Posterior cingulate gyrus (tissue), 11 donors: Measurements from ENCODE around the gene ANKH.
"Not testable (repeated sequence)": the region's sequence is repeated elsewhere in the genome, so short reads cannot be mapped to it uniquely, and the experiment has no call there.

ENCODE experiments used
- DNase-seq, 10 donors: peaks; one replicate each; pipeline versions ENCODE4 v3.0.0 to v3.0.0-alpha.2; 2020 to 2021; ENCODE audit warnings: mixed read lengths in 3 of 10
- intact Hi-C: fragments of 100-400 bp; cut with DNase I; formaldehyde crosslinking; loops from one replicate; pipeline ENCODE4 v1.15.1; 2023

ANKH gene

GRCh38 chr5:14809369-14810155, 62.0 kb downstream of the ANKH start:
- peak in 5 of 10 donors; percentile 23 to 90 (median 41) for DNase-seq
- intact Hi-C loops = loop anchor here (5.0 kb wide), 1 partner anchor 63 kb away; the partner anchor contains the start of gene ANKH

GRCh38 chr5:14807471-14807870, 64.1 kb downstream of the ANKH start:
- DNase-seq = no peak
- intact Hi-C loops = no loop called here

GRCh38 chr5:14806456-14806855, 65.1 kb downstream of the ANKH start:
- no peak for DNase-seq
- intact Hi-C loops = no loop called here

DNA sequence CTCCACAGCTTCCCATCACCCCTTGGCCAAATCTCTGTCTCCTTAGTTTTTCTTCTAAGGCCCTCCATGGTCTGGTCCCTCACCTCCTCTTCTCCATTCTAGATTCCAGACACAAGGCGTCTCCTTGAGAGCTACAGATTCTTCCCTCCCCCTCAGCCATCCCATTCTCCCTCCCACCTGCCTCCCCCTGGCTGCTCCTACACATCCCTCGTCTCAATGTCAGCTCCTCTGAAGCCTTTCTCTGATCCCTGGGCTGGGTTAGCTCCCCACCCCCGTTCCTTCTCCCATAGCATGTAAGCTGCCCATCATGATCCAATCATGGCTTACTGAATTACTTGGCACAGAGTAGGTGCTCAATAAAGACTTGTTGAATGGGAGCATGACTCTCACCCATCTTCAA, 69.0 kb downstream of the ANKH start:
- intact Hi-C loops = no loop called here
- DNase-seq = no peak

DNA sequence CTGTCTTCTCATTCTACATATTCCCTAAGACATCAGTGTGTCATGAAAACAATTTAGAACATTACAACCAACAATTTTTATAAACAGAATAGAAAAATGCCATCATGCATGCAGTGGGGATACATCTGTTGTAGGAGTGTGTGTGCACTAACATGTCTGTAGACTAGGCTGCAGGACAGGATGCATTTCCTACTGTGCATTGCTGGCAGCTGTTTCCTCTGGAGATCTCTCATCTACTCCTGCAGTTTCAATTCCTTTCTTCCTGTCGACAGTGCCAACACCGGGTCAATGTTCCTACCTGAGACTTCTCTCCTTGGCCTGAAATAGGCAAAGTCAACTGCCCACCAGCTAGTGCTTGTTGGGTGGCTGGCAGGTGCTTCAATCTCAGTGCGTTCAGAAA, 69.8 kb downstream of the ANKH start:
- no peak for DNase-seq
- intact Hi-C loops = no loop called here

DNA sequence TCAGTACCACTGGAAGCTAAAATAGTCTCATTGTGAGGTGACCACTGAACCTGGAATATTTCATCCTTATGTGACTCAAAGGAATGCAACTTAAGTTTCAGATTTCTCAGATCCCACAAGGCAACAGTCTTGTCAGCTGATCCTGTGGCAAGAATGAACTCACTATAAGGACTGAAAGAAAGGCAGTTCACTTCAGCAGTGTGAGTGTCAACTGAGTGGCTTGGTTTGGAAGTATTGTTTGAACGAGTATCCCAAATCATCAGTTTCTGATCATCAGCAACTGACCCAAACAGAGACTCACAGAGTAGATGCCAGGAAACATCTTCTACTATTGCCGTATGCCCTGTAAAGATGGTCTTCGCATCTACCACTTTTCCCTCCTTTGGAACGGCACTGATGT, 74.2 kb downstream of the ANKH start:
- intact Hi-C loops, DNase-seq: not testable (repeated sequence)

GRCh38 chr5:14794583-14795230, 76.9 kb downstream of the ANKH start:
- intact Hi-C loops = no loop called here
- DNase-seq = peak in 3 of 10 donors; percentile 30 to 91 (median 51)

DNA sequence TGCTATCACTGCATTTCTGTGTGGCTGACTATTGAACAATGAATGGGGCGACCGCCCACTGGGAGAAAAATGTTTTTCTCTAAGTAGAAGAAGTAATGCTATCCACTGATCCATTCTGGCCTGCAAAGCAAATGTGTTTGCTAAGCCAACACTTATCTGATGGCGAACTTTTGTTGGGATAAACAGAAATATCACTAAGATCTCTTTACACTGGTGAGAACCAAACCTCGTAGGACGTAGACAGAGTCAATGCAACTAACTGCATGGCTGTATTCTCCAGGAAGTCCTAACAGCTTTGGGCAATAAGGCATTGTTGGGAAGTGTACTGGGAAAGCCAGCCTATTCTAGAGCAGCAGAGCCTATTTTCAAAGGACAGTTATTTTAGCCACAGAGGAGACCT, 77.7 kb downstream of the ANKH start:
- DNase-seq = no peak

DNA sequence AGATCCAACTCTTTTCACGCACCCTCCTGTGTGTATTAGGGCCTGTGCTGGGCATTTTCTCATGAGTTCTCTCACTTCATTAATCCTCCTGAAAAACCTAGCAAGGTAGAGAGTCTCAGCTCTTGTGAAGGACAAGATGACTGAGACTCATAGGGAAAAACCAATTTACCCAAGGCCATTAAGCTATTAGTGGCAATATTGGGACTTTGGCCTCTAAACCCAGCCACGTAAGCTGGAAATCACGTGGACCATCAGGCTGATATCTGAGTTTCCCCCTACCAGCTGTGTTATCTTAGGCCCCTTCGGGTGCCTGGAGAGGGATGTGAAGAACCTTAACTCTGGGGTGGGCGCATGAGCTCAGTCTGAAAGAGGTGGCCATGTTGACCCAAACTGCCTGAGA, 80.7 kb downstream of the ANKH start:
- no peak for DNase-seq
- intact Hi-C loops = no loop called here

More for the DNA sequence above, 77.7 kb downstream of the ANKH start:
- intact Hi-C loops = no loop called here

DNA sequence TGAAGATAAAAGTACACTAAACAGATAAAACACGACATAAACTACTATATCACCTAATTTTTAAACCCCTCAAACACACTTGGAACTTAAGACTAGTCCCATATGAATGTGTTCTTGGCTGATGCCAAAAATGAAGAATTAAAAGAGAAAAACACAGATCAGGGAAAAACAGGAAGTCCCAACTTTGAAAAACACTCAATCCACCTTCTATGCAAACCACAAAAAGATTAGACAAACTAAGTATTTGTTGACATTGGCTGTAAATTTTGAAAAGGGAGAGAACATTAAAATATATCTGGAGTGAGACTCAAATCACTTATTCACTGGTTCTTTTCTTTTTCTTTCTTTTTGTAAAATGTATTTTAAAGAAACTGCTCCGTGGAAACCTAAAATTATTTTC, 81.4 kb downstream of the ANKH start:
- no peak for DNase-seq
- intact Hi-C loops = no loop called here

- no peak for DNase-seq
- intact Hi-C loops = no loop called here
Measured at GRCh38 chr5:14787801-14788579, 83.6 kb downstream of the ANKH start.

DNA sequence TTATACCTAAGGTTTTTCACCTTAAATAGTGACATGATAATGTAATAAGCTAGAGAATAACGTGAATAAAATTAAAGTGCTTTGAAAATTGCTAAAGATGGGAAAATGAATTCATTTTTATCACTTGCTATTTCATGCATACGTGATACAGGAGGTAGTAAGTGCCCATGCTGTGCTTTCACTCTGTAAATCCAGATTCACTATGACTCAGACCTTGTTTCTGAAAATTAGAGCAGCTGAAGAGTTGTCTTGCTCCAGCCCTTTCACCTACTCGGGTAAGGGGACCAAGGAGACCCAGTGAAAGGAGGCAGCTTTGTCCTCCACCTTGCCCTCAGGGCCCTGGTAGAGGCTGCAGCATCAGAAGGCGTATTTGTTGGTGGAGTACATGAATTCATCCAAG, 87.9 kb downstream of the ANKH start:
- intact Hi-C loops = no loop called here
- DNase-seq = no peak

DNA sequence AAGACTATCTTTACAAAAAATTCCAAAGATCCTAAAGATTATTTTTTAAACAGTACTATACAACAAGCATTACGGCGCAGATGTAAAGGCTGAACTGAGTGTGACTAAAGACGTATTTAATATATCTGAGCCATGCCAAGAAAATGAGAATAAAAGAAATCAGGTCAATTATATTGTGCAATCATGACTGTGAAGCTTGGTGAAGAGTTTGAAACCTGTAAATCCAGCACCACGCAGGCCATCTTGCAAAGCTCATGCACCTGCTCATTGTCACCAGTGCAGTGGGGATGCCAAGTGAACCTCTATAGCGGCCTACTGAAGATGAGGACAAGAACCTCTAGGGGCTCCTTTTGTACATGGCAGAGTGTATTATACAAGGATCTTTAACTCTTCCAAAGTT, 89.0 kb downstream of the ANKH start:
- no peak for DNase-seq
- intact Hi-C loops = no loop called here

DNA sequence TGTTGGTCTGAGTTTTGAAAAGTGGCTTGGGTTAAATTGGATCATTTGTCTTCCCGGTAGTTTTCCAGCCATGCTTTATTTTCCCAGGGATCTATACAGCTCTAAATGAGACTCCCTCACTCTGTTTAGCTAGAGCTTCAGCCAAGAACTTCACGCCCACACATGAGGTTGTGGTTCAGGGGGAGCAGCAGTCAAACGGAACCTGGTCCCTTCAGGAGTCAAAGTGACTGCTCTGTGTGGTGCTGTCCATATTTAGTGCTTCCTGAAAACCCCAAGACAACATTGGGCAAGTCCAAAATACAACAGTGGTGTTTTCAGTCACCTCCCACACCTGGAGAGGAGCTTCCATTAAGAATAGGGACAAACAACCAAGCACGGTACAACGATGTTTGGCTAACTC, 90.5 kb downstream of the ANKH start:
- peak in 2 of 10 donors; percentile 6 to 61 for DNase-seq
- intact Hi-C loops = no loop called here

- peak in 1 of 10 donors; percentile 81 for DNase-seq
- intact Hi-C loops = no loop called here
Measured at GRCh38 chr5:14779975-14780374, 91.6 kb downstream of the ANKH start.

DNA sequence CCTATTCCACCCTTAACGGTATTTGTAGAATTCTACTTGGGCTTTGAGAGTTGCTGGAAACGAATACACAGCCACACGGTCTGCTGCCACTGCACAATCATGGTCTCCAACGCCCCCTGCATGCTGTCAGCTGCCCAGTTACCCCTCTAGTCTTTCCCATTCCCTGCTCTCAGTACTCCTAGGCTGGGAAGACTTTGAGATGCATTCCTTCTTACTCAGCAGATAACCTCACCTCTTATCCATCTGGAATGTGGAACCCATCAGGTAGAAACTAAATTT, 92.8 kb downstream of the ANKH start:
- peak in 2 of 10 donors; percentile 30 to 84 for DNase-seq
- intact Hi-C loops = no loop called here

DNA sequence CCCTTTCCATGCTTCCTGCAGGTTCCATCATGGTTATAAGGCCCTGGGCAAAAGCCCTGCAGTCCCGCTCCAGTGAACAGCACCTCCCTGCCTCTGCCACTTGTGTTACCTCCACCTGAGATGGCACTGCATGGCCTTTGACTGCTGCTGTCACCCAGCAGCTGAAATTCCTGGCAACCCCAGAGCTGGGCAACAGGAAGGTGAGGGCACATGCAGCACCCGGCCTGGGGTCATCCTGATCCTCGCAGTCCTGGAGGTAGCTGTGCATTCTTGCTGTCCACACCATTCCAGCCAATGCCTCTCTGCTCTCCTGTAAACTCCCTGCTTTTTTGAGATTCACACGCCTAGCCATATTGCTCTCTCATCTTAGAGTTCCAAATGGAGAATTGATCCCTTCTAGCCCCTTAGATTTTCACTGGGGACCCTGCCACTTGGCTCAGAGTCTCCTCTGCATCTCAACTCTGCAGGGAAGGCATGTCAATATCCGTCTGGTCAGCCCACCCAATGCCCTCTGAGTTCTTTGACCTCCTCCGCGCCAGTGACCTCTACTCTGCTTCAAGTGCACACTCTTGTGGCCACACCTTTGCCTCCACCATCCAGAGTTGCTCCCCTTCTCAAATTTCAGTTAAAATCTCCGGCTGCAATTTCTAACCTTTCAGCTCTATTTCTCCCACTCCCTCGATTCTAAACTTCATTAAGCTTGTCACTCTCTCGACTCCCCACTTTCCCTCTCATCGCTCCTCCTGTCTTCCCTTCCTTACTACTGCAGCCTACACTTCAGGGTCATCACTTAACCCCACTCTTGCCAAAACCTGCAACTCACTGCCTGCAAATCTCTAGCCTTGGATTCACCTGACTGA, 93.4 kb downstream of the ANKH start:
- intact Hi-C loops = no loop called here
- no peak for DNase-seq

- intact Hi-C loops = no loop called here
- DNase-seq = no peak
Measured at GRCh38 chr5:14777187-14777586, 94.4 kb downstream of the ANKH start.

DNA sequence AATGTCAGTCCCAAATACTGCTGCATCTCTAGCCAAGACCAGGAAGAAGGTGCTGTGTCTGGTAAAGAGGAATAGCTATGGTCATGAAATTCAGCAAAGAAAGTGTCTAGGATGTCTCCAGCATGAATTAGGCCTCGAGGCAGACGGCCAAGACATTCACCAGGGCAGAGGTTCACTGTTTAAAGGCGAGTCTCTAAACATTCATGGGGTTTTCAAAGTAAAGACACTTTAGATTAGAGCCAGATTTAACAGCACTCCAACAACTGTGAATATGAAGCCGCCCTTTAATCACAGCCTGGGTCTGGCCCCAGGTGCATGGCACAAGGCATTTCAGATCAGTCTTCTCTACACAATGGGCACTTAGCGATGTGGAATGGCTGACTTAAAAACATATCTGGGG, 95.0 kb downstream of the ANKH start:
- intact Hi-C loops = no loop called here
- DNase-seq = no peak

DNA sequence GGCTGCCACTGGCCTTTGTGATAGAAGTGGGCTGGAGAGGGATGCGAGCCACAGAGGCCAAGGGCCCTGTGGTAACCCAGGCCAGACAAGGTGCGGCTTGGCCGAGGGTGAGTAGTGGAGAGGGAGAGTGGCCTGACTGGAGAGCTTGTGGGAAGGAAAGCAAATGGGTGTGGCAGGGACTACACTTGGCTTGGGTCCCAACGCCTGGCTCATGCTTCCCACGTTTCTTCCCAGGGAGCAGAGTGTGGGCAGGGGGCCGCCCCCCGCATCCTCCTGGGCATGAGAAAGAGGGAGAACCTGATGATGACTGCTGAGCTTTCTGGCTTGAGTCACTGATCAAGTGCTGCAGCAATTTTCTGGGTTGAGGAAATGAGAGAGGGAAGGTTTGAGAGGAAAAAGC, 95.7 kb downstream of the ANKH start:
- peak in 4 of 10 donors; percentile 8 to 80 (median 50) for DNase-seq
- intact Hi-C loops = no loop called here

- intact Hi-C loops = no loop called here
- DNase-seq = no peak
Measured at GRCh38 chr5:14773588-14773987, 98.0 kb downstream of the ANKH start.
